Measurements from ENCODE around the gene FSIP2. TPM values are rescaled to one million over a fixed set of nuclear protein-coding genes. Genes with fewer than 3 reads are reported as not detected.

FSIP2 gene
- total RNA-seq, 1 donor from 2014 or later, result 0.86 TPM

- no peaks in the 10 kb centered on the region for H3K27me3 ChIP-seq (ENCODE audit: insufficient read depth, low read length)
- H3K79me2 ChIP-seq (ENCODE audit: insufficient read depth, low read length), result no peaks in the 10 kb centered on the region
- no peaks in the 10 kb centered on the region for H3K9me3 ChIP-seq (ENCODE audit: insufficient read depth, low read depth, low read length)
- H3K4me3 ChIP-seq (ENCODE audit: insufficient read depth, low read depth, low read length), result no peak overlapping the region
- no peaks in the 10 kb centered on the region for H3K9me3 Mint-ChIP-seq (ENCODE audit: unreplicated experiment)
- no peaks in the 10 kb centered on the region for H3K4me1 ChIP-seq (ENCODE audit: insufficient read depth, low read length)
- FAIRE-seq (no peak), DNase-seq (ENCODE audit: low read depth) (no peak)
- no peaks in the 10 kb centered on the region for H3K27me3 Mint-ChIP-seq (ENCODE audit: low read depth, unreplicated experiment)
- H2AFZ ChIP-seq (ENCODE audit: low read depth, low read length), result no peak overlapping the region
- H3K4me1 Mint-ChIP-seq (ENCODE audit: low read depth, unreplicated experiment), result no peaks in the 10 kb centered on the region
- H4K20me1 ChIP-seq (ENCODE audit: insufficient read depth, low read length), result no peaks in the 10 kb centered on the region
- H3K4me2 ChIP-seq (ENCODE audit: low read length), result no peak overlapping the region
- TF ChIP-seq CTCF (IDR thresholded peaks at IDR 0.05; ENCODE audit: insufficient read depth, low read depth, low read length) (no peak), EZH2 (IDR thresholded peaks at IDR 0.05; ENCODE audit: insufficient read depth, low read length) (no peak)
- H3K27ac ChIP-seq (ENCODE audit: low read depth, low read length), result no peak overlapping the region
- no peaks in the 10 kb centered on the region for H3K36me3 ChIP-seq (ENCODE audit: insufficient read depth, low read length)
- no peak overlapping the region for H3K9ac ChIP-seq (ENCODE audit: low read length)
- H3K27ac Mint-ChIP-seq (ENCODE audit: unreplicated experiment), result no peak overlapping the region
- no peaks in the 10 kb centered on the region for H3K36me3 Mint-ChIP-seq (ENCODE audit: low read depth, unreplicated experiment)
- H3K4me3 Mint-ChIP-seq (ENCODE audit: unreplicated experiment), result no peak overlapping the region
Measured at GRCh38 chr2:185695711-185696235, 42.8 kb upstream of the FSIP2 start.

- H3K27ac ChIP-seq (ENCODE audit: low read depth, low read length), result no peak overlapping the region
- H3K9ac ChIP-seq (ENCODE audit: low read length), result no peak overlapping the region
- no peak overlapping the region for H3K4me3 ChIP-seq (ENCODE audit: insufficient read depth, low read depth, low read length)
- no peak overlapping the region for H2AFZ ChIP-seq (ENCODE audit: low read depth, low read length)
- DNase-seq (ENCODE audit: low read depth) (no peak), FAIRE-seq (no peak)
- TF ChIP-seq CTCF (IDR thresholded peaks at IDR 0.05; ENCODE audit: insufficient read depth, low read depth, low read length), result no peak
- no peak for TF ChIP-seq EZH2 (IDR thresholded peaks at IDR 0.05; ENCODE audit: insufficient read depth, low read length)
- H4K20me1 ChIP-seq (ENCODE audit: insufficient read depth, low read length), result no peaks in the 10 kb centered on the region
- H3K27me3 Mint-ChIP-seq (ENCODE audit: low read depth, unreplicated experiment), result no peaks in the 10 kb centered on the region
- H3K4me1 Mint-ChIP-seq (ENCODE audit: low read depth, unreplicated experiment), result no peaks in the 10 kb centered on the region
- no peak overlapping the region for H3K27ac Mint-ChIP-seq (ENCODE audit: unreplicated experiment)
- no peaks in the 10 kb centered on the region for H3K27me3 ChIP-seq (ENCODE audit: insufficient read depth, low read length)
- no peaks in the 10 kb centered on the region for H3K4me1 ChIP-seq (ENCODE audit: insufficient read depth, low read length)
- H3K36me3 Mint-ChIP-seq (ENCODE audit: low read depth, unreplicated experiment), result no peaks in the 10 kb centered on the region
- H3K36me3 ChIP-seq (ENCODE audit: insufficient read depth, low read length), result no peaks in the 10 kb centered on the region
- no peaks in the 10 kb centered on the region for H3K79me2 ChIP-seq (ENCODE audit: insufficient read depth, low read length)
- H3K9me3 Mint-ChIP-seq (ENCODE audit: unreplicated experiment), result no peaks in the 10 kb centered on the region
- no peaks in the 10 kb centered on the region for H3K9me3 ChIP-seq (ENCODE audit: insufficient read depth, low read depth, low read length)
- no peak overlapping the region for H3K4me2 ChIP-seq (ENCODE audit: low read length)
- no peak overlapping the region for H3K4me3 Mint-ChIP-seq (ENCODE audit: unreplicated experiment)
Measured at GRCh38 chr2:185700883-185701282, 37.7 kb upstream of the FSIP2 start.

GRCh38 chr2:185734658-185735057, 3.9 kb upstream of the FSIP2 start:
- H3K27ac ChIP-seq (ENCODE audit: low read depth, low read length), result no peak overlapping the region
- H3K9me3 ChIP-seq (ENCODE audit: insufficient read depth, low read depth, low read length), result no peaks in the 10 kb centered on the region
- no peak overlapping the region for H2AFZ ChIP-seq (ENCODE audit: low read depth, low read length)
- H3K27me3 ChIP-seq (ENCODE audit: insufficient read depth, low read length), result no peaks in the 10 kb centered on the region
- no peaks in the 10 kb centered on the region for H3K4me1 ChIP-seq (ENCODE audit: insufficient read depth, low read length)
- H3K9ac ChIP-seq (ENCODE audit: low read length), result no peak overlapping the region
- H4K20me1 ChIP-seq (ENCODE audit: insufficient read depth, low read length), result no peaks in the 10 kb centered on the region
- no peak overlapping the region for H3K4me2 ChIP-seq (ENCODE audit: low read length)
- no peak overlapping the region for H3K4me3 ChIP-seq (ENCODE audit: insufficient read depth, low read depth, low read length)
- no peaks in the 10 kb centered on the region for H3K79me2 ChIP-seq (ENCODE audit: insufficient read depth, low read length)
- H3K27me3 Mint-ChIP-seq (ENCODE audit: low read depth, unreplicated experiment), result peaks cover 5% of the 10 kb centered on the region
- TF ChIP-seq EZH2 (IDR thresholded peaks at IDR 0.05; ENCODE audit: insufficient read depth, low read length) (no peak), CTCF (IDR thresholded peaks at IDR 0.05; ENCODE audit: insufficient read depth, low read depth, low read length) (no peak)
- no peak overlapping the region for H3K27ac Mint-ChIP-seq (ENCODE audit: unreplicated experiment)
- no peaks in the 10 kb centered on the region for H3K36me3 Mint-ChIP-seq (ENCODE audit: low read depth, unreplicated experiment)
- no peaks in the 10 kb centered on the region for H3K36me3 ChIP-seq (ENCODE audit: insufficient read depth, low read length)
- H3K4me3 Mint-ChIP-seq (ENCODE audit: unreplicated experiment), result no peak overlapping the region
- peaks cover 4% of the 10 kb centered on the region for H3K9me3 Mint-ChIP-seq (ENCODE audit: unreplicated experiment)
- H3K4me1 Mint-ChIP-seq (ENCODE audit: low read depth, unreplicated experiment), result no peaks in the 10 kb centered on the region
- no peak for FAIRE-seq
- DNase-seq (ENCODE audit: low read depth), result no peak
